Measurements from ENCODE around the gene ELFN1. TPM values are rescaled to one million over a fixed set of nuclear protein-coding genes. Genes with fewer than 3 reads are reported as not detected.

Gene ELFN1
- total and polyA plus RNA-seq, 10 of the 15 experiments (the other 5 are each of a cell fraction or from before 2014, with no cell fraction given), result 0.04 TPM; not detected in 9

- CTCF ChIA-PET, result no interaction called here
- POLR2A ChIA-PET, result no interaction called here
- Histone ChIP-seq H3K79me2 (ENCODE audit: control insufficient read depth, insufficient read depth, low read length) (no peaks in the 10 kb centered on the region), H3K9me3 (replicated peaks; ENCODE audit: control insufficient read depth, insufficient read depth, low read length) (no peaks in the 10 kb centered on the region; the same call in 2 of the 3 replicates), H3K9ac (ENCODE audit: control insufficient read depth, insufficient read depth, low read length) (no peak overlapping the region), H3K36me3 (ENCODE audit: control insufficient read depth in 2 of 2, insufficient read depth in 2 of 2, low read length in 1 of 2) (no peaks in the 10 kb centered on the region), H3K27ac (ENCODE audit: control insufficient read depth, insufficient read depth) (no peak overlapping the region), H3K4me2 (ENCODE audit: control insufficient read depth, insufficient read depth) (no peak overlapping the region), H3K4me3 (no peak overlapping the region), H4K20me1 (ENCODE audit: control insufficient read depth, insufficient read depth) (no peaks in the 10 kb centered on the region), H2AFZ (ENCODE audit: control insufficient read depth, low read depth, low read length) (no peak overlapping the region), H3K27me3 (replicated peaks in 1 of 2; ENCODE audit: control insufficient read depth in 2 of 2, insufficient read depth in 2 of 2, low read length in 1 of 2) (no peaks in the 10 kb centered on the region), H3K4me1 (ENCODE audit: control insufficient read depth, insufficient read depth, low read length) (no peaks in the 10 kb centered on the region)
- no TSS peak for BruUV-seq (replicated peaks)
- in situ Hi-C loops (cut with MboI) (no loop called here), intact Hi-C loops (cut with micrococcal nuclease; ENCODE audit: unreplicated experiment) (no loop called here)
- TF ChIP-seq SIN3A (IDR thresholded peaks at IDR 0.05; ENCODE audit: low read depth, low read length) (no peak), KAT2A (conservative IDR thresholded peaks at IDR 0.05; ENCODE audit: control insufficient read depth, low read depth, low read length) (no peak)
- ATAC-seq, result no peak
- DNase-seq (ENCODE audit: low read depth, low spot score), result no peak
- FAIRE-seq, result no peak
- SMC1A ChIA-PET (ENCODE audit: uncharacterized antibody, unreplicated experiment), result no interaction called here
- 48% methylated on average over 6 of the region's 6 CpGs for WGBS (ENCODE audit: insufficient coverage, insufficient replicate concordance, low lambda C conversion rate, missing lambda C conversion rate)
- RAD21 ChIA-PET (ENCODE audit: unreplicated experiment), result no interaction called here
Observed at GRCh38 chr7:1777122-1777521, 107.0 kb downstream of the ELFN1 start.

DNA sequence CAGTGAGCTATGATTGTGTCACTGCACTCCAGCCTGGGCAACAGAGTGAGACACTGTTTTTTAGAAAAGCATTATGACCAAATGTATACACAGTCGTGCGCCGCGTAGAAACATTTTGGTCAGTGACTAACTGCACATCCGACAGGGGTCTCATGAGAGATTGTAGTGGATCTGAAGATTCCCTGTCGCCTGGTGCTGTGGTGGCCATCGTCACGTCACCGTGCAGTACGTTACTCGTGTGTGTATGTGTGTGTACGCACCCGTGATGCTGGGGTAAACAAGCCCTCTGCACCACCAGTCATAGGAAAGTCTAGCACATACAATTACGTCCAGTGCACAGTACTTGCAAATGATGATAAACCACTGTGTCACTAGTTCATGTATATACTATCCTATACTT is 109.4 kb downstream of the ELFN1 start:
- POLR2A ChIA-PET, result no interaction called here
- Histone ChIP-seq H2AFZ (ENCODE audit: control insufficient read depth, low read depth, low read length) (no peak overlapping the region), H3K36me3 (ENCODE audit: control insufficient read depth in 2 of 2, insufficient read depth in 2 of 2, low read length in 1 of 2) (no peaks in the 10 kb centered on the region), H3K4me3 (no peak overlapping the region), H4K20me1 (ENCODE audit: control insufficient read depth, insufficient read depth) (no peaks in the 10 kb centered on the region), H3K9ac (ENCODE audit: control insufficient read depth, insufficient read depth, low read length) (no peak overlapping the region), H3K4me1 (ENCODE audit: control insufficient read depth, insufficient read depth, low read length) (no peaks in the 10 kb centered on the region), H3K79me2 (ENCODE audit: control insufficient read depth, insufficient read depth, low read length) (no peaks in the 10 kb centered on the region), H3K27ac (ENCODE audit: control insufficient read depth, insufficient read depth) (no peak overlapping the region), H3K9me3 (replicated peaks; ENCODE audit: control insufficient read depth, insufficient read depth, low read length) (no peaks in the 10 kb centered on the region; the same call in 2 of the 3 replicates), H3K27me3 (replicated peaks in 1 of 2; ENCODE audit: control insufficient read depth in 2 of 2, insufficient read depth in 2 of 2, low read length in 1 of 2) (no peaks in the 10 kb centered on the region), H3K4me2 (ENCODE audit: control insufficient read depth, insufficient read depth) (no peak overlapping the region)
- CTCF ChIA-PET, result no interaction called here
- DNase-seq (ENCODE audit: low read depth, low spot score), result no peak
- 57% methylated on average over 14 of the region's 14 CpGs for WGBS (ENCODE audit: insufficient coverage, insufficient replicate concordance, low lambda C conversion rate, missing lambda C conversion rate)
- in situ Hi-C loops (cut with MboI) (no loop called here), intact Hi-C loops (cut with micrococcal nuclease; ENCODE audit: unreplicated experiment) (no loop called here)
- RAD21 ChIA-PET (ENCODE audit: unreplicated experiment), result no interaction called here
- BruUV-seq (replicated peaks), result no TSS peak
- ATAC-seq, result no peak
- SMC1A ChIA-PET (ENCODE audit: uncharacterized antibody, unreplicated experiment), result no interaction called here
- no peak for FAIRE-seq
- TF ChIP-seq POLR2AphosphoS2 (IDR thresholded peaks at IDR 0.05; ENCODE audit: low read depth, low read length), result no peak
- TF ChIP-seq CHD1 (IDR thresholded peaks at IDR 0.05; ENCODE audit: low read depth, low read length), result no peak
- TF ChIP-seq ESRRA (IDR thresholded peaks at IDR 0.05; ENCODE audit: low read length), result no peak
- no peak for TF ChIP-seq KLF5 (IDR thresholded peaks at IDR 0.05; ENCODE audit: partially characterized antibody)
- TF ChIP-seq NFXL1 (IDR thresholded peaks at IDR 0.05; ENCODE audit: borderline replicate concordance), result no peak
- no peak for TF ChIP-seq EED (IDR thresholded peaks at IDR 0.05; ENCODE audit: low read depth)
- TF ChIP-seq ZBTB4 (CRISPR knock-in tag; IDR thresholded peaks at IDR 0.05), result no peak
- no peak for TF ChIP-seq IRF4 (IDR thresholded peaks at IDR 0.05; ENCODE audit: low read depth, low read length)
- no peak for TF ChIP-seq GABPA (IDR thresholded peaks at IDR 0.05; ENCODE audit: low read depth)
- no peak for TF ChIP-seq DPF2 (IDR thresholded peaks at IDR 0.05)
- no peak for TF ChIP-seq FOS (IDR thresholded peaks at IDR 0.05; ENCODE audit: borderline replicate concordance, extremely low read depth, insufficient read length)
- TF ChIP-seq STAT3 (IDR thresholded peaks at IDR 0.05; ENCODE audit: low read depth, low read length), result no peak
- TF ChIP-seq STAT1 (conservative IDR thresholded peaks at IDR 0.05), result no peak
- TF ChIP-seq PAX8 (IDR thresholded peaks at IDR 0.05), result no peak
- no peak for TF ChIP-seq JUND (IDR thresholded peaks at IDR 0.05; ENCODE audit: low read depth, low read length)
- TF ChIP-seq ZNF217 (IDR thresholded peaks at IDR 0.05), result no peak

Data from GM12878 (cell line).